HepG2 (cell line): ENCODE data around the gene FCRL2.

Experiments
- HMG20B ChIP-seq: conservative IDR thresholded peaks from 2 replicates; pipeline ENCODE4 v1.6.1; 2016; ENCODE audit warnings: missing genetic modification reagents, missing compliant biosample characterization
- KMT2B ChIP-seq: IDR thresholded peaks from 2 replicates; pipeline ENCODE4 v1.6.1; 2016; ENCODE audit warnings: missing genetic modification reagents, missing compliant biosample characterization
- POLR2A ChIP-seq, 2 experiments: IDR thresholded peaks; 2 replicates each; pipeline ENCODE4 v1.6.1; 2011; ENCODE audit warnings: low read depth in 2 of 2, low read length in 2 of 2, mild to moderate bottlenecking in 1 of 2, moderate library complexity in 1 of 2; ENCODE audit not compliant: insufficient read depth in 1 of 2
- TBL1XR1 ChIP-seq: fragments of 150-350 bp; IDR thresholded peaks from 2 replicates; pipeline ENCODE4 v1.6.1; 2014; ENCODE audit warnings: borderline replicate concordance, low read length; ENCODE audit not compliant: partially characterized antibody

DNA sequence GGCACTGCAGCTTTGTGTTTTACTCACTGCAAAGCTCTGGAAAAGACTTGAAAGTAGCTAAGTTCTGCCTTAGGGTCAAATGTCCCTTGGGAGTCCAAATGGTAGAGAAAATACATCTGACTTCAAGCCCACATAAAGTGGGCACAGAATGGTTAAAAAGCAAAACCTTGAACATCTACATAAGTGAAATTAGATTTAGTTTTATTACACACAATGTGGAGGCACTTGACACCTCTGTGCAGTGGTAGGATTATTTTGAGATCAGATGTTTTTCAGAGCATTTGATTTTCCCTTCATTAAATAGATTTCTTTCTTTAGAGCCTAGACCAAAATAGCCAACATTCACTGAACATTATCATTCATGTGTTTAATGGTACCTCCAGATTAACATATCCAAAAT, 65.1 kb downstream of the FCRL2 start:
- no peak for TF ChIP-seq KMT2B
- TF ChIP-seq POLR2A (IDR thresholded peaks at IDR 0.05; ENCODE audit: insufficient read depth in 1 of 2, low read depth in 2 of 2, low read length in 2 of 2) = no peak
- no peak for TF ChIP-seq TBL1XR1
- no peak for TF ChIP-seq HMG20B (CRISPR knock-in tag)
